Epithelial cell of proximal tubule (primary cell): ENCODE data around the gene MAP1LC3B2. TPM values are rescaled to one million over a fixed set of nuclear protein-coding genes. Genes with fewer than 3 reads are reported as not detected.
"Not testable (repeated sequence)": the region's sequence is repeated elsewhere in the genome, so short reads cannot be mapped to it uniquely, and the experiment has no call there.

Source experiments
- DNase-seq: peaks from one replicate; pipeline ENCODE4 v3.0.0-alpha.2; 2011; ENCODE audit warnings: low read depth
- H3K4me3 ChIP-seq: 2 replicates; pipeline ENCODE4 v1.5.1; 2011; ENCODE audit warnings: low read depth, mild to moderate bottlenecking, low read length
- CTCF ChIP-seq: conservative IDR thresholded peaks from 2 replicates; pipeline ENCODE4 v1.5.1; 2012; ENCODE audit warnings: low read depth, mild to moderate bottlenecking, low read length
- total RNA-seq: library from RNA; depleted of rRNA; stranded (reverse); fragments of >200 nt; gene quantifications from 2 replicates; pipeline ENCODE4 v1.2.3, GENCODE V29; 2015

Gene MAP1LC3B2
- total RNA-seq, 1 donor from 2014 or later: not detected

DNA sequence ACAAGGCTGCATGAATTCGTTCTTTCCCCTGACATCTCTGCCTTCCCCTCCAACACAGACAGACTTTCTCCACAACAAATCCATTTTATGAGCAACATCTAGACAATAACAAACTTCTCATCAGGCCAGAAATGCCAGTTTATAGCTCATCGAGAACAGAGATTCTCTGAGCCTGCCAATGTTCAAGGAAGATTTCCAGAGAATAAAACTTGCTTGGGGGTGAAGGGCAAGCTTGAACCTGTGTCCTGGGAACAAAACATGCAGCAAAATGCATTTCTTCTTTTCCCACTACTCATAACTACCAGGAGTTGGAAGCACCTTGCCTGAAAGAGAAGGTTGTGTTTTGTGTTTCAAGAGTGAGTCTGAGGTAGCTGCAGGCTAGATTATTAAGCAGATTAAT lies 6.8 kb downstream of the MAP1LC3B2 start:
- no peak for DNase-seq
- no peak for TF ChIP-seq CTCF
- no peak overlapping the region for H3K4me3 ChIP-seq

GRCh38 chr12:116568203-116568602 lies 9.0 kb downstream of the MAP1LC3B2 start:
- no peak for DNase-seq
- no peak for TF ChIP-seq CTCF
- no peak overlapping the region for H3K4me3 ChIP-seq

GRCh38 chr12:116571089-116571488 lies 11.9 kb downstream of the MAP1LC3B2 start:
- H3K4me3 ChIP-seq: no peak overlapping the region
- TF ChIP-seq CTCF: no peak
- DNase-seq: no peak

- DNase-seq: no peak
- TF ChIP-seq CTCF: no peak
- H3K4me3 ChIP-seq: no peak overlapping the region
Observed at GRCh38 chr12:116573776-116574175, 14.6 kb downstream of the MAP1LC3B2 start.

- H3K4me3 ChIP-seq: not testable (repeated sequence)
Observed at GRCh38 chr12:116575754-116576153, 16.6 kb downstream of the MAP1LC3B2 start.

GRCh38 chr12:116577154-116577561 lies 18.0 kb downstream of the MAP1LC3B2 start:
- H3K4me3 ChIP-seq: no peak overlapping the region
- no peak for DNase-seq
- TF ChIP-seq CTCF: no peak

More at GRCh38 chr12:116575754-116576153, 16.6 kb downstream of the MAP1LC3B2 start:
- DNase-seq: not testable (repeated sequence)

DNA sequence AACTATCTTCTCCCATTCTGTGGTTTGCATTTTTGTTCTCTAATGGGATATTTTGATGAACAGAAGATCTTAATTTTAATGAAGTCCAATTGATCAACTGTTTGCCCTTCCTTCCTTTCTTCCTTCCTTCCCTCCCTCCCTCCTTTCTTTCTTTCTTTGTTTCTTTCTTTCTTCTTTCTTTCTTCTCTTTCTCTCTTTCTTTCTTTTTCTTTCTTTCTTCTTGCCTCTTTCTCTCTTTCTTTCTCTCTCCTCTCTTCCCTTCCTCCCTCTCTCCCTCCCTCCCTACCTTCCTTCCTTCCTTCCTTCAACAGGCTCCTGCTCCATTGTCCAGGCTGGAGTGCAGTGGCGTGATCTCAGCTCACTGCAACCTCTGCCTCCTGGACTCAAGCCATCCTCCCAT lies 18.9 kb downstream of the MAP1LC3B2 start:
- H3K4me3 ChIP-seq: no peak overlapping the region
- no peak for TF ChIP-seq CTCF
- no peak for DNase-seq

DNA sequence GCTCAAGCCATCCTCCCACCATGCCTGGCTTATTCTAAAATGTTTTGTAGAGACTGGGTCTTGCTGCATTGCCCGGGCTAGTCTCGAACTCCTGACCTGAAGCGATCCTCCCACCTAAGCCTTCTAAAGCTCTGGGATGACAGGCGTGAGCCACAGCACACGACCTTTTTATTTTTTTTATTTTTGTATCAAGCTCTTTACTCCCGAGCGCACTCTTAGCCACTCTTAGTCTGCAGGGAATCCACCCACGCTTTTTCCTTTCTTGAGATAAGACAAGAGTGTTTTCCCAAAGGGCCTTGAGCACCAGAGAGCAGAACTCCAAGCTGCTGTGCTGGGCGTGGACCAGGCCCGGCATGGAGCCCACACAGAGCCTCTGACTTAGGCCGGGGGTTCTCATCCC lies 23.4 kb downstream of the MAP1LC3B2 start:
- TF ChIP-seq CTCF: no peak
- no peak for DNase-seq
- H3K4me3 ChIP-seq: no peak overlapping the region
